HG03064 (cell line): ENCODE measurements around the gene UNC50.

Experiments
- ATAC-seq: cut with Tn5 transposase; IDR thresholded peaks from one replicate; pipeline ENCODE4 v1.9.1; 2021; ENCODE audit warnings: low read depth; ENCODE audit not compliant: unreplicated experiment

UNC50 gene, protein sequence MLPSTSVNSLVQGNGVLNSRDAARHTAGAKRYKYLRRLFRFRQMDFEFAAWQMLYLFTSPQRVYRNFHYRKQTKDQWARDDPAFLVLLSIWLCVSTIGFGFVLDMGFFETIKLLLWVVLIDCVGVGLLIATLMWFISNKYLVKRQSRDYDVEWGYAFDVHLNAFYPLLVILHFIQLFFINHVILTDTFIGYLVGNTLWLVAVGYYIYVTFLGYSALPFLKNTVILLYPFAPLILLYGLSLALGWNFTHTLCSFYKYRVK

DNA sequence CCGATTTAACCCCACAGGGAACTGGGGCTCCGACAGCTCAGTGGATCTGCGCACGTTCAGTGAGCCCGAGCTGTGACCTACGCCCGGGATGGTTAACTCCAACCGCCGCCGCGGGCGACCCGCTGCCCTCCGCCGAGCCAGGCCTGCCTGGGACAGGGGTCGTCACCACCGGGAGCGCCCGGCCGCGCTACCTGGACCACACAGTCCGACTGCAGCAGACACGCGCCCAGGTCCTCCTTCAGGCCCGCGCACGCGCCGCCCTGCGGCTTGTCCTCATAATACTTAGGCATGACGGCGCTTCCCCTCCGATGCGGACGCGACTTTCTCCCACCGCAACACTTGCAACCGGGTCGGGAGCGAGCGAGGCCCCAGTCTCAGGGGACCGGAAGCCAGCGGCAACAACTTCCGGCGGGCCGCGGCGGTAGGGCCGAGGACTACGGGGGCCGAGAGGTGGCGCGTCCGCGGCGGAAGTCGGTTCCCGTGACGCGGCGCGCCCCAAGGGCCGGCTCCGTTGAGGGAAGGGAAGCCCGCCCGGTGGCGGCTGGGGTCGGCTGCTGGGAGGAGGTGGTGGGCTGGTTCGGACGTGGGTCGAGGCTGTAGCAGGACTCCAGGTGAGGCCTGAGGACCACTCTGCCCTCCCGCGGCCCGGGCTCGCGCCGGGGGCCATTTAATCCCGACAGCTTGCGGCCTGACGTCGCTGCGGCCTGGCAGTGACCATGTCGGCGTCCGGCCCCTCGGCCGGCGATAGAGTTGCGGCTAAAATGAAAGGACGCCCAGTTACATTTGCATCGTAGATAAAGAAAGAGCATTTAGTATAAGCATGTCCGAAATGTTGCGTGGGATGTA, at the start of gene UNC50, which contains the start of gene COA5:
Gene UNC50 (plus strand): TSS at position 474 of the 846 bp plus-strand sequence. CDS start 1,171 bp downstream, outside the sequence.
Gene COA5 (minus strand): TSS at position 397 of the 846 bp plus-strand sequence. CDS start 107 bp downstream, at position 290.
- ATAC-seq, result peak; percentile 79

DNA sequence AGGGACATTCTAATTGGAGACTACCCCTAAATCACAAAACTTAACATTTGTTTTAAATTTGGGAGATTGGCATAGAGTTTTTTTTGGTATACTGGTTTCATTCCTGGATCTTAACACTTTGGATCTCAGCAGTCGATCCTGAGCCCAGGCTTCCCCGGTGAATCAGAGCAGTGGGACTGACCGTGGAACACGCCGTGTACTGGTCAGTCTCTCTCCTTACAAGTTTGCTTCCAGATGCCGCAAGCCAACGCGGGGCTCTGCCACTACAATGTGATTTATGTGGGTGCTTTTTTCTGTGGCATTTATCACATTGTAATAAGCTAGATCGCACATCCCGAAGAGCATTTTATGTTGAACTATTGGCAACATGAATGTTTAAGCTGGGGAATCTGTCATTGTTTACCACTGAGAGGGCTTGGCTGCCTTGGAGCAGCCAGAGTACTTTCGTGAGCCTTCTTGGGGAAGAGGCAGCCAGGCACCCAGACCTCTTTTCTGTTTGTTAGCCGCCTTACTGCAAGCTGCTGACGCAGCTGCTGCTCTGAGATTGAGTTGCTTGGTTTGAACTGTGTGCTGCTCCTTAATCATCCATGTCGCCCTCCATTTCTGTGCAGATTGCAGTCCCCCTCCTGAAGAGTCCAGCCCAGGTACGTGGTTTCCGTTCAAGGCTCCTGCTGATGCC, 49.4 kb upstream of the UNC50 start:
- ATAC-seq, result no peak

DNA sequence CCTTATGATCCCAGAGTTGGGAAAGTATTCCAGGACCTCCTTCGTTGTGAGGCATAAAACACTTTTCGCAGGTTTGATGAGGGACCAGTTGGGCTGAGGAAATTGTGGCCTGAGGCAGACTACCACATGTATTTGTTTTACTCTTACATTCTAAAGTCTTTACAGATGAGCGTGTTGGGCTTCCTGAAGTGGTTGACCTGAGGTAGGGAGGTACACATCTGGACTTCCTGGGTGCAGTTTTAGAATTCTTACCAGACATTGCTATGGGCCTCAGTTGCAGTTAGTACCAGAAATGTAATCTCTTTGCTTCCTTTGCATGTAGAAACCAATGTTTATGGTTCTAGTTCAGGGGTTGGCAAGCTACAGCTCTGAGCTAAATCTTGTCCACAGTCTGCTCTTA, 48.8 kb upstream of the UNC50 start:
- ATAC-seq, result no peak

DNA sequence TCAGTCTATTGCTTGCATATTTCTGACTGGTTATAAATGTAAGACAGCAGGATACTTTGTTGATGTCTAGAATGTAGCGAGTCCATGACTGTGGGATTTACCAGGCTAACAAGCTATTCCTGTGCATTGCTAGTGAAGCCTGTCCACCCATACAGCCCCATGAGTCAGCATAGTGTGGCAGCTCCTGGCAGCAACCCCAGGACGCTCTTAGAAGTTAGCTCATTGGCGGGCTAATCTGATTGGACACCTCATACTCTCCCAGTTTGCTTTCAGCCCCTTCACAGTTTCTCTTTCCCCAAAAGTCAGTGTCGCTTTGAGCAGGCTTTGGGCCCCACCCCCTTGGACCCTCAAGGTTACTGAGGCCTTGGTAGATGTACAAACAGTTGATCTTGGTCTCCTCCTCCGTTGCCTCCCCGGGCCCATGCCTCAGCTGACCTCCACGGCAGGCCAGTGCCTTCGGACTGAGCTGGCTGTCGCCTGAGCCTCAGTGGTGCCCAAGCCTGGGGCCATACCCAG, 48.1 kb upstream of the UNC50 start:
- no peak for ATAC-seq

DNA sequence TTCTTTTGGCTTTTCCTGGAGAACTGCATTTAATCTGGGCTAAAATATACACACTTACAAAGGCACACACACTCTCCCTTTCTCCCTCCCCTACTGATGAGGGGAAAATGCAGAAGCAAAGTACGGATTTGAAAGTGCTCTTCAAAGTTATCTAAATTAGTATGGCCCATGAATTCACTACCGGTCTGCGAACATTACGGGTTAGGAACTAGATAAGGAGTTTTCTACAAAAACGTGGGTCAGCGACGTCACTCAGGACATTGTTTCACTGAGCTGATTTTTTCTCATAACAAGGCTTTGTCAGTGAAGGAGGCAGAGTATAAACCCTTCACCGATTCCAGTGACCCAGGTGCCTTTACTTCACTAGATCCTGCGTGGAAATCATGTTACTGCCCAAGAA, 47.4 kb upstream of the UNC50 start:
- no peak for ATAC-seq

DNA sequence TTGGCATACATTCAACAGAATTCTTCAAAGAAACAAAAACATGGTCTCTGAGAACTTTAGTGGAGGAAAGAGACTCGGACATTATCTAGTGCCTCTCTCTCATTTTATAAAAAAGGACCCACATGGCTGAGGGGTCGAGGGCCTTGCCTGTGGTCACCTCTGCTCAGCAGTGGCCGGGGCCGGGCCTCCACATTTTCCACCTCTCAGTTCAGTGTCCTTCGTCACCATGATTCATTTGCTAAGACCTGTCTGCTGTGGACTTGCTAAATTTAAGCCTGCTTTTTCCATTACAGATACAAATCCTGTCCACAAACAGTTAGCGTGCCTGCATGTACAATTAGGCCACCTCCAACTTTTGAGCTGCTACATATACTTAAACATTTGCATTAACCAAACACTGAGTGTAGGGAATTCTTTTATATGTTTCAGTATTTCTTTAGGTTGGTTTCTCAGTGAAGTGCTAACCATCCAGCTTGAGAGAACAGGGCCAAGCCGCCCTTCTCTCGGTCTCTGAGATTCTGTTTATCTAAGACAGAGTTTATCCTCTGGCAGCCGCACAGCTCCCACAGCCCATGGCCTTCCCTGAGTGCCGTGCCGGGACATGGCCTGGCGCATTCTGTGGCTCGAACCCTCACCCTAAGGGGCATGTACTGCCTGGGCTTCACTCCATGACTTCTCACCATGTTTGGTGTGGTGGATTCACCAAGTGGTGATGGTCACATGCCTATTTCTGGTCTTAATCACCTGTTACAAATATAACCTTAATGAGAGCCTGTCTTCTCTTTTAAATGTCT, 46.3 kb upstream of the UNC50 start:
- no peak for ATAC-seq

DNA sequence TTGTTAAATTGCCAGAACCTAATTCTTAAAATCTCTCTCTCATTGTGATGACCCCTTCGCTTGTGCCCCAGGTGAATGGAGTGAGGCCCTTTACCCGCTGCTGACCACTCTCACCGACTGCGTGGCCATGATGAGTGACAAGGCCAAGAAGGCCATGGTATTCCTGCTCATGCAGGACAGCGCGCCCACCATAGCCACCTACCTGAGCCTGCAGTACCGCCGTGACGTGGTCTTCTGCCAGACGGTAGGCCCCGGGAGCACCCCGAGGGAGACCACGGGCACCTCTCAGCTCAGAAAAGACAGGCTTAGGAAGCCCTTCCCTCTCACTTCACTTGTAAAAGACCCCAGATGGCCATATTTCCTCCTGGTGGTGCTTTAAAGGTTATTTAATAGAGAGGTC, 45.0 kb upstream of the UNC50 start:
- no peak for ATAC-seq

DNA sequence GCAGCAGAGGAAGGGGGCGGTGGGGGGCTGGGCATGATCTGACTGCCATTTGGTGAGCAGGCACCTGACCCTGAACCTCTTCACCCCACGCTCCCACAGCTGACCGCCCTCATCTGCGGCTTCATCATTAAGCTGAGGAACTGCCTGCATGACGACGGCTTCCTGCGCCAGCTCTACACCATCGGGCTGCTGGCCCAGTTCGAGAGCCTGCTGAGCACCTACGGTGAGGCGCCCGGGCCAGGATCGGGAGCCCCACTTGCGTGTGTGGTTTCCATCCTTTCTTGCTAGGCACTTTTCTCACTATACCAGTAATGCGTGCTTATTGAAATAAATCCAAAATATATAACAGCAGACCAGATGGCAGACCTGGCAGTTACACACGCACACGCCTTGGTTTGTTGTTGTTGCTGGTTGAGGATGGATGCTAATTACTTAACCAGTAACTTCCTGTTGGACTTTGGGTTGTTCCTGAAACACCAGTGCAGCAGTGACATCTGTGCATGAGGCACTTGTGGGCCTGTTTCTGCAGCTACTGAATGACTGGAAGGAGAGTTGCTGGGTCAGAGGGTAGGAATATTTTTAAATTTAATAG, 43.8 kb upstream of the UNC50 start:
- no peak for ATAC-seq

DNA sequence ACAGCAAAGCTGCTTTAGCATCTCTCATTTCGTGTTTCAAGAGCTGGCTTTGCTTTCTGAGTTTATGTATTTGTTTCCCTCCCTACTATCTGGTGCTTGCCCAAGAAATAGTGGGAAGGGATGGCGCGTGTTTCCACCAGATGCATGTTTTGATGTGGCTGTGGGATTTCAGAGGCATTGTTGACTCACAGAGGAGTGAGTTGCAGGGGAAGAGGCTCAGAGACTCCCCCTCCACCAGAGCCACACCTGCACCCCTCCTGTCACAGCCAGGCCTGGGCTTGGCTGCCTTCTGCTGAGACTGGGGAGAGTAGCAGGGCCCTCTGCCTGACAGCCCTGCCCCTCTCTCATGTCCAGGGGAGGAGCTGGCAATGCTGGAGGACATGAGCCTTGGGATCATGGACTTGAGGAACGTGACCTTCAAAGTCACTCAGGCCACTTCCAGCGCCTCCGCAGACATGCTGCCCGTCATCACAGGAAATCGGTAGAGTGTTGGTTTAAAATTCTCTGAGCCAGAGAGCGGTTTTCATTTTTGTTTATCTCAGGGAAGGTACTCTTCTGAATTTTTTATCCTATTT, 43.0 kb upstream of the UNC50 start:
- no peak for ATAC-seq

DNA sequence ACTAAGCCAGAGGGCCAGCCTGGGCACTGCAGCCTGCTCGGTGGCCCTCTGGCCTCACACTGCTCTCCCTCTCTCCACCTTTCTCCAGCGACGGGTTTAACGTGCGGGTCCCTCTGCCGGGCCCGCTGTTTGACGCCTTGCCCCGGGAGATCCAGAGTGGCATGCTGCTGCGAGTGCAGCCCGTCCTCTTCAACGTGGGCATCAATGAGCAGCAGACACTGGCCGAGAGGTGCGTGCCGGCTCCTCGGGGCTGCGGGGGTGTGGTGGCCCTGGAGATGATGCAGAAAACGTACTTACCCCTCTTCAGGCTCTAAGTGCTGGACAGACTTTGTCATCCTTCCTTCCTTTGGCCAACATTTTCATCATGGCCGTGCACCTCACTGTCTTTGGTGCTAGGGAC, 42.4 kb upstream of the UNC50 start:
- no peak for ATAC-seq

DNA sequence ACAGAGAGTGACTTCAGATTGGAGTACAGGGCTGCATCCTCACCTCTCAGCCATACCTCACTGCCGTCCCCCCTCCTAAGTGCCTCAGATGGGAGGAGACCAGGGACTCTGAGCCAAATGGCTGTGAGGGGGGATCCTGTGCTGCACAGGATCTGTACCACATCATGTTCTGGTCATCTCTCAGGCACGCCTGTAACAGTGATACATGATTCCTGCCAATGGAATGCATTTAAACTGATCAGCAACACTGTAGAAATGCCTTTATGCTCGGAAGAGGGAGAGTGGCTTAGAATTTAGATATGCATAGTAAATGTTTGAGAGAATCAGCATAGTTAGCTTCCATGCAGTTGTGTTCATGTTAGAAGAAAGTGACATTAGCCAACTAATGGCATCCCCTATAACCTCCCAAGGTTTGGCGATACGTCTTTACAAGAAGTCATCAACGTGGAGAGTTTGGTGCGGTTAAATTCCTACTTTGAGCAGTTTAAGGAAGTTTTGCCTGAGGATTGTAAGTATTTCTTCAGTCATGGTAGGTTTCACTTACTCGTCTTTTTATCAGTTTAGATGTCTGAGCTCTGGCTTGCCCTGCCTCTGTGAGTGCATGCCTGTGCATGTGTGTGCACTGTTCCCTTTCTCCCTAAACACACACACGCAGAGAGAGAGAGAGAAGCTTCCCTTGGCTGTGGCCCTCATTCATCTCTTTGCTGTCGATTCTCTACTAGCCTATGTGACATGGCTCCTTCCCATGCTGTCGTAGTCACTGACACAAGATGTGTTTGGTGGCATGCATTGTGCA, 40.0 kb upstream of the UNC50 start:
- ATAC-seq, result no peak

DNA sequence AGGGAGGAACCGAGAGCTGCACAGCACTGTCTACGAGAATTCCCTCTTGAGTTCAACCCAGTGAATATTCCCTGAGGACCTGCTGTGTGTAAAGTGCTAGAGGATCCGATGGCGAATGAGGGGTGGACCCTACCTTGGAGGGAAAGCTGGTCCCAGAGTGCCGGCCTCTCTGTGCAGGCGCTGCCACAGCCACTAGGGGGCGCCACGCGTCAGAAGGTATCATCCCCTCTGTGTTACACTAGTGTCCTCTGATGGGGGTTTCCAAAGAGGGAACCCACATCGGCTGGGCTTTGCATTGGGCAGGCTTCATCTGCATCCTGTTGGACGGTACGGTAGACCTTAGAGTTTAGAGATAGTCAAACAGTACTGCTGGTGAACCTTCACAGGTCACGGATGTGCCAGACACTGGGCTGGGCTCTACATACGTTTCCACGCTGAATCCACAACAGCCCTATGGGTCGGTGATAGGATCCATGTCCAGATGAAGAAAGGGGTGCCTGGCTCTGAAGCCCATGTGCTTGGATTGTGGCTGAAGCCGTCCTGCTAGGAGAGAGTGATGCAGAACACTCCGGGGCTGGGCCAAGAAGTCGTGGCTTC, 39.1 kb upstream of the UNC50 start:
- no peak for ATAC-seq

DNA sequence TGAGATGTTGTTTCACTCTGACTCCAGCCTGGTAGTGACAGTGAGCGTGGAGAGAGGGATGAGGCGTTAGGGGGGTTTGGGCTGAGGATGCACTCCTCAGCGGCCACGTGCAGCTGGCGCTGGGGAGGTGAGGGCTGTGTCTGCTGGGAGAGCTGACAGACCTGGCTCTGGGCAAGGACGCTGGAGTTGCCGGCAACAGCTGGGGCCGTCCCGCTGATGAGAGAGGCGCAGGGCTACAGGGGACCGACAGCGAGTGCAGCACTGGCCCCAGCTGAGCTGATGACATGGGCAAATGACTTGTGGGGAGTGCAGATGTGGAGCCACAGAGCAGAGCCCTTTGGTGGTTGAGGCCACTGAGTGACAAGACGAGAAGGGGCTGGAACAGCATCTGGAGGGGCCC, 38.5 kb upstream of the UNC50 start:
- no peak for ATAC-seq

DNA sequence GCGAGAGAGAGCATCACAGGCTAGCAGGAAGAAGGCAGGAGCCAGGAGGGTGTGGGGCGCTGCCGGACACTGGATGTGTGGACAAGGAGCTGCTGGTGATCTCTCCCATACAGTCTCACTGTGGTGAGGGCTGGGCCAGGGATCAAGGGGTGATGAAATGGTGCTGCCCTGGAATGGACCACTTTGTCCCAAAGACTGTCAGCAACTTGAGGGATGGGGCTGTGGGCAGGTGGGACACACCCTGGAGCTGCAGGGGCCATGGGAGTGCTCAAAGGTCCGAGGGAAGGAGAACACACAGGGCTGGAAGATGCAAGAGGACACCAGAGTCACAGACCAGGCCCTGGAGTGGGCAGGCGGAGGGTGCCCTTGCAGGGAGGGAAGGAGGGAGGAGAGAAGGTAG, 38.0 kb upstream of the UNC50 start:
- ATAC-seq, result no peak

DNA sequence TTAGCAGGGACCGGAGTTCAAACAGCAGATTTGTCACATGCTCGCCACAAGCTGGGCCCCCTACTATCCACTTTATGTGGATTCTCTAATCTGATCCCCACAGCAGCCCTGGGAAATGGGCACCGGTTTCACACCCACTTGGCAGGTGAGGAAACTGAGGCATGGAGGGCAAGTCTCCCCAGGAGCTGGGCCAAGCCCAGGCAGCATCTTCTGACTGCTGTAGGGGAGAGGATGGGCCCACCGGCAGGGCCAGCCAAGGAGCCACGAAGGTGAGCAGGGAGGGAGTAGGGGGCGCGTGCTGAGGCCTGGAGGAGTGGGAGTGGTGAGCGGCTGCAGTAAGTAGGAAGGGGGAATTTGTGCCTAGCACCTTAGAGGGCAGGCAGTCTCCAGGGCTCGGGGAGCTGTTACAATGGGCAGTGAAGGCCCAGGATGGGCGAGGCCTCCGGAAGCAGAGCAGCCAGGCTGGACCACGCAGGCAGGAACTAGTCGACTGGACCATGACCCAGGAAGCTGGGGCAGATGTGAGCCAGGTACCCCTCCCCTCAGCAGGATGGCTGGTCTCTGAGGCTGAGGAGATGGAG, 37.2 kb upstream of the UNC50 start:
- no peak for ATAC-seq

DNA sequence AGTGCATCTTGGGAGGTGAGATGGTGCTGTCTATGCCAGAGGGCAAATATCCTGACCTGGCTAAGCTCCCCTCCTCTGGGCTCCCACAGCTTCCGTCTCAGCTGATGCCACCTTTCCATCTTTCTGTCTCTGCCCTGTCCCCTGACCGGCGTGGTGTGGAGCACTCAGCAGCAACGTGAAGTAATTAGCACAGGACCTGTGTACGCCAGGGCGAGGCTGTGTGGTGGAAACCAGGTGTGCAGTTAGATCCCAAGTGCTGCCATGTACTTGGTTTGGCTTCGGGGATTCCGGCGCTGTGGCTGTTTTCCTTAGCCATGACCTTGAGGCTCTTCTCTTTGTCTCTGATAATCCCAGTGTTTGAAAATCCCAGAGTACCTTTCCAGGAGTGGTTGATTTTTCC, 36.6 kb upstream of the UNC50 start:
- ATAC-seq, result no peak

DNA sequence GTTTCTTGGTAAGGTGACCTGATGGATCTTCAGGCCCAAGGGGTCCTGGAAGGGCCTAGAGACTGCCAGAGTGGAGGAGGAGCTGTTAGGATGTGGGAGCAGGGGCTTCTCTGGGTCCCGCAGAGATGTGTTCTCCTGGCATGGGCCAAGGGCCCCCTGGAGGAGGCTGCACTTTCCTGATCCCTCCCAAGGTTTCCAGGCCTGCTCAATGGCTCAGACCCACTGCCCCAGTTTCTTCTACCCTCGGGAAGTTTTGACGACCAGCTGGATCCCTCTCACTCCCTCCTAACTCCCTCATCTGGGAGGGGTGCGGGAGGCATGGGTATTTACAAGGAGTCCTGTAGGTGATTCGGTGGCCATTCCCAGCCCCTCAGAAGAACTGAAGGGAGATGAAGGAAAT, 36.2 kb upstream of the UNC50 start:
- ATAC-seq, result no peak

DNA sequence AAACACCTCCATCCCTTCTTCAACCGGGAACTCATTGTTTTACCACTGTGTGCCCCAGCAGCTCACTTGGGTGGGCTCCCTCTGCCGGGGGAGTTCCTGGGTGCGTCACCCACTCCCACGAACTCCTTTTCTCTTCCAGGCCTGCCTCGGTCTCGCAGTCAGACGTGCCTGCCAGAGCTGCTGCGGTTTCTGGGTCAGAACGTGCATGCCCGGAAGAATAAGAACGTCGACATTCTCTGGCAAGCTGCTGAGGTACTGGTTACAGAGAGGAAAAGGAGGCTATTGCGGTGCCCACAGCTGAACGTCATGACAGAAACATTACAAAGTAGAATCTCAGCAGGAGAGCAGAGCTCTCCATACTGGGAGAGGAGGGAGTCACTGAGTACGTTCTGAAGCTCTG, 35.7 kb upstream of the UNC50 start:
- ATAC-seq, result no peak
